RKO (cell line): ENCODE measurements around the gene MMAA.
"Not testable (repeated sequence)": the region's sequence is repeated elsewhere in the genome, so short reads cannot be mapped to it uniquely, and the experiment has no call there.

ENCODE experiments used
- DNase-seq: peaks from one replicate; pipeline ENCODE4 v3.0.0-alpha.2; 2016; ENCODE audit warnings: low spot score

Gene MMAA

GRCh38 chr4:145618932-145619638, at the start of gene MMAA:
Gene MMAA, plus strand, starts transcription at chr4:145619385. Its CDS starts 19,755 bp downstream, at chr4:145639140.
- DNase-seq = peak; percentile 93

- DNase-seq = not testable (repeated sequence)
Measured at GRCh38 chr4:145574546-145574945, 44.6 kb upstream of the MMAA start.

GRCh38 chr4:145580906-145581305, 38.3 kb upstream of the MMAA start:
- no peak for DNase-seq

GRCh38 chr4:145583191-145584055, 35.8 kb upstream of the MMAA start:
- DNase-seq = no peak

- no peak for DNase-seq
Measured at GRCh38 chr4:145587088-145587754, 32.0 kb upstream of the MMAA start.

GRCh38 chr4:145589381-145589780, 29.8 kb upstream of the MMAA start:
- DNase-seq = not testable (repeated sequence)

- peak; percentile 2 for DNase-seq
Measured at GRCh38 chr4:145589916-145590702, 29.1 kb upstream of the MMAA start.

GRCh38 chr4:145602129-145602760, 16.9 kb upstream of the MMAA start:
- no peak for DNase-seq

- no peak for DNase-seq
Measured at GRCh38 chr4:145605941-145606340, 13.2 kb upstream of the MMAA start.

GRCh38 chr4:145609481-145610427, 9.4 kb upstream of the MMAA start:
- DNase-seq = peak; percentile 72

GRCh38 chr4:145613566-145614232, 5.5 kb upstream of the MMAA start:
- no peak for DNase-seq

GRCh38 chr4:145614233-145614610, 5.0 kb upstream of the MMAA start:
- DNase-seq = no peak

GRCh38 chr4:145618210-145618931, 814 bp upstream of the MMAA start:
- DNase-seq = peak; percentile 61

GRCh38 chr4:145619639-145619996, 433 bp downstream of the MMAA start:
- peak; percentile 60 for DNase-seq

- DNase-seq = not testable (repeated sequence)
Measured at GRCh38 chr4:145622067-145622466, 2.9 kb downstream of the MMAA start.

GRCh38 chr4:145623831-145624230, 4.6 kb downstream of the MMAA start:
- DNase-seq = no peak

GRCh38 chr4:145625677-145626622, 6.8 kb downstream of the MMAA start:
- DNase-seq = no peak

GRCh38 chr4:145626623-145626982, 7.4 kb downstream of the MMAA start:
- DNase-seq = no peak
